NAMALWA (cell line): ENCODE results near the gene PRTN3.

ENCODE experiments used
- DNase-seq: peaks from one replicate; pipeline ENCODE4 v3.0.0-alpha.2; 2015; ENCODE audit warnings: low spot score

PRTN3 gene

GRCh38 chr19:840519-841206, at the start of gene PRTN3:
Gene PRTN3 (plus strand): TSS chr19:840999. CDS start chr19:841009, 10 bp downstream.
- DNase-seq: no peak

GRCh38 chr19:791007-791566, 49.7 kb upstream of the PRTN3 start:
- DNase-seq: no peak

GRCh38 chr19:791567-792305, 49.1 kb upstream of the PRTN3 start:
- no peak for DNase-seq

GRCh38 chr19:792306-792885, 48.4 kb upstream of the PRTN3 start:
- DNase-seq: no peak

- no peak for DNase-seq
These were observed 47.0 kb upstream of the PRTN3 start for GRCh38 chr19:793806-794205.

- DNase-seq: no peak
These were observed 45.7 kb upstream of the PRTN3 start for GRCh38 chr19:795073-795611.

GRCh38 chr19:795691-796581, 44.9 kb upstream of the PRTN3 start:
- DNase-seq: no peak

- peak; percentile 100 for DNase-seq
These were observed 43.9 kb upstream of the PRTN3 start, which contains the start of gene PTBP1 for GRCh38 chr19:796692-797527. Gene PTBP1 (plus strand): TSS chr19:797452. CDS start chr19:797498, 46 bp downstream.

- DNase-seq: peak; percentile 88
These were observed 43.0 kb upstream of the PRTN3 start for GRCh38 chr19:797528-798414.

- peak; percentile 37 for DNase-seq
These were observed 42.3 kb upstream of the PRTN3 start for GRCh38 chr19:798415-799075.

GRCh38 chr19:799076-799881, 41.5 kb upstream of the PRTN3 start:
- no peak for DNase-seq

GRCh38 chr19:800360-801029, 40.3 kb upstream of the PRTN3 start:
- DNase-seq: no peak

GRCh38 chr19:801030-801860, 39.6 kb upstream of the PRTN3 start:
- peak; percentile 29 for DNase-seq

GRCh38 chr19:801861-802497, 38.8 kb upstream of the PRTN3 start:
- DNase-seq: no peak

- DNase-seq: no peak
These were observed 38.2 kb upstream of the PRTN3 start for GRCh38 chr19:802498-803098.

- no peak for DNase-seq
These were observed 37.7 kb upstream of the PRTN3 start for GRCh38 chr19:803099-803561.
